HT1080 (cell line): ENCODE data around the gene NDUFB5. TPM values are rescaled to one million over a fixed set of nuclear protein-coding genes. Genes with fewer than 3 reads are reported as not detected.

Experiments
- DNase-seq: peaks from one replicate; pipeline ENCODE4 v3.0.0-alpha.2; 2015; ENCODE audit warnings: low read depth
- small RNA-seq: library from RNA; depleted of rRNA; stranded (forward); fragments of <200 nt; gene quantifications from one replicate; pipeline ENCODE3, GENCODE V24; 2014
- total RNA-seq: library from RNA; depleted of rRNA; stranded (reverse); fragments of >200 nt; shearing (Covaris generic); gene quantifications from 2 replicates; pipeline ENCODE4 v1.2.3, GENCODE V29; 2014; rRNA removed

The NDUFB5 gene
- total RNA-seq, 1 experiment from 2014 or later: 244 TPM

DNA sequence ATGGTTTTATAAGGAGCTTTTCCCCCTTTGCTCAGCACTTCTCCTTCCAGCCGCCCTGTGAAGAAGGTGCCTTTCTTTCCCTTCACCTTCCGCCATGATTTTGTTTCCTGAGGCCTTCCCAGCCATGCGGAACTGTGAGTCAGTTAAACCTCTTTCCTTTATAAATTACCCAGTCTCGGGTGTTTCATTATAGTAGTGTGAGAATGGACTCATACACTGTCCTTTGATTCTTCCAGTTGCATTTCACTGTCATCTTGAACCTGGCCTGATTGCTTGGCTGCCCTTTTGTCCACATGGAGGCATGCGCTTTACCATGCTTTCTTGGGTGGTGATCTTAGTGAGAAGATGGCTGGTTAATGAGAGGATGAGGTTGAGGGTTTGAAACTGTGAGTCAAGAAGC is 71.5 kb downstream of the NDUFB5 start:
- DNase-seq: no peak

Small RNA genes lying within 50 kb of the gene (small RNA-seq; reads per million reads assigned to genes)
- gene AC090425.1: not detected
- gene RF01210: not detected

Other genes with a start within 250 kb of the NDUFB5 start
- 60.5 and 61.1 TPM in 2 replicates for gene GNB4, start 153.3 kb upstream of the NDUFB5 start, total RNA-seq
- gene ACTL6A, start 41.9 kb upstream of the NDUFB5 start, total RNA-seq: 135 and 170 TPM in 2 replicates
- gene MRPL47, start 156 bp upstream of the NDUFB5 start, total RNA-seq: 146 and 148 TPM in 2 replicates
- 18.2 and 19.0 TPM in 2 replicates for gene USP13, start 48.2 kb downstream of the NDUFB5 start, total RNA-seq